ENCODE data around the gene MAP4K4.

GRCh38 chr2:101895819-101896322, 198.4 kb downstream of the MAP4K4 start:
- TF ChIP-seq POLR2A (IDR thresholded peaks at IDR 0.05) (no peak), POLR2AphosphoS5 (IDR thresholded peaks at IDR 0.05) (no peak), CTCF (IDR thresholded peaks at IDR 0.05) (no peak), EP300 (IDR thresholded peaks at IDR 0.05) (no peak)

Measured in suprapubic skin (tissue), 4 donors.